ENCODE results near the gene TMOD2.

The TMOD2 gene

DNA sequence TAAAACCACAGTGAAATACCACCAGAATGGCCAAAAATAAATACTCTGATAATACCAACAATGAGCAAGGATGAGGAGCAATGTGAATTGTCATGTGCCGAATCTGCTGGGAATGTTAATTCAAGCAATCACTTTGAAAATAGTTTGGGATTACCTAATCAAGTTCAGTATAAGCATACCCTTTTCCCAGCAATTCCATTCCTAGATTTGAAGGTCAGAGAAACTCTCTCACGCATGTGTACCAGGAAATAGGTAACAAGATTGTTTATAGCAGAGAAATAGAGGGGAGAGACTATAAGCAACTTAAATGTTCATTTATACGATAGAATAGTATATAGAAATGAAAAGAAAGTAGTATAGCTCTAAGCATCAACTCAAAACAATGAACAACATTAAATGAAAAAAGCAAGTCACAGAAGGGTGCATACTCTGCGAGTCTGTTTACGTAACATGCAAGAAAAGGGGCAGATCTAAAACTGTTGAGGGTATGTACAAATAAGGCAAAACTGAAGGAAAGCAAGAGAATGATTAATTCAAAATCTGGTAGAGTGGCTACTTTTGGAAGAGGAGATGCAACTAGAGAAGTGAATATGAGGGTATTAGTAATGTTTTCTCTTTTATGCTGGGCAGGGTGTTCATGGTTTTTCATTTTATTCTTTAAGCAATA is 105.5 kb downstream of the TMOD2 start:
- DNase-seq (ENCODE audit: low read depth, low spot score): no peak

- no peak for DNase-seq (ENCODE audit: low read depth, low spot score)
Measured at GRCh38 chr15:51861557-51862359, 110.4 kb downstream of the TMOD2 start.

GRCh38 chr15:51863131-51863530 is 111.7 kb downstream of the TMOD2 start:
- DNase-seq (ENCODE audit: low read depth, low spot score): no peak

GRCh38 chr15:51864408-51865056 is 113.1 kb downstream of the TMOD2 start:
- no peak for DNase-seq (ENCODE audit: low read depth, low spot score)

DNA sequence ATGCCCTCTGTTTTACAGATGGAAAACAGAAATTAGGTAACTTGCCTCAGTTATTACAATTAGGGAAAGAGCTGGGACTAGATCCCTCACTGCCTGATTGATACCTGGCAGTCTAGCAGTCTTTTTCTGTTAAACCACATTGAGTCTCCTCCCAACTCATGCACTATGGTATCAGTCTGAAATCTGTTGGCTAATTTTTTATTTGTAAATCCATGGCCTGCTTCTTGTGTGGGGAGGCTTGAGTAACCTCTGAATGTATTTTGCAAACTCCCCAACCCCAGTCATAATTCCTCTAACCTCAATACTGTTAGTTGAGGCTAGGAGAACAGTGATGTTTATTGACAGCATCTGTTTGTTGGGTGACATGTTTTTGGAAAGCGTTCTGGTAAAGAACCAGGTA is 113.9 kb downstream of the TMOD2 start:
- no peak for DNase-seq (ENCODE audit: low read depth, low spot score)
